Measurements from ENCODE around the gene MARCHF9.

DNA sequence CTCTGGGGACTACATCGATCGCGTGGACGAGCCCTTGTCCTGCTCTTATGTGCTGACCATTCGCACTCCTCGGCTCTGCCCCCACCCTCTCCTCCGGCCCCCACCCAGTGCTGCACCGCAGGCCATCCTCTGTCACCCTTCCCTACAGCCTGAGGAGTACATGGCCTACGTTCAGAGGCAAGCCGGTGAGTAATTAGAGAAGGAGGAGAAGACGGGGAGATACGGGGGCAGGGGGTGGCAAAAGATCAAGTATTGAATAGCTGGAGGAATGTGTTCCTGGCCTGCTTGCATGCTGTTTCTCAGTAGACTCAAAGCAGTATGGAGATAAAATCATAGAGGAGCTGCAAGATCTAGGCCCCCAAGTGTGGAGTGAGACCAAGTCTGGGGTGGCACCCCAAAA, 39.1 kb upstream of the MARCHF9 start:
- TF ChIP-seq POLR2A (IDR thresholded peaks at IDR 0.05) (no peak), POLR2AphosphoS5 (IDR thresholded peaks at IDR 0.05) (no peak)

All from prostate gland (tissue), 1 donor.